GM19035 (cell line): ENCODE measurements around the gene EYS.

Experiments used
- ATAC-seq: cut with Tn5 transposase; IDR thresholded peaks from one replicate; pipeline ENCODE4 v1.9.1; 2021; ENCODE audit not compliant: unreplicated experiment

Gene EYS

GRCh38 chr6:64987066-64987465 lies 720.0 kb downstream of the EYS start:
- ATAC-seq = no peak

- ATAC-seq = no peak
Measured at GRCh38 chr6:64985726-64986125, 721.3 kb downstream of the EYS start.

GRCh38 chr6:64984948-64985347 lies 722.1 kb downstream of the EYS start:
- ATAC-seq = no peak

DNA sequence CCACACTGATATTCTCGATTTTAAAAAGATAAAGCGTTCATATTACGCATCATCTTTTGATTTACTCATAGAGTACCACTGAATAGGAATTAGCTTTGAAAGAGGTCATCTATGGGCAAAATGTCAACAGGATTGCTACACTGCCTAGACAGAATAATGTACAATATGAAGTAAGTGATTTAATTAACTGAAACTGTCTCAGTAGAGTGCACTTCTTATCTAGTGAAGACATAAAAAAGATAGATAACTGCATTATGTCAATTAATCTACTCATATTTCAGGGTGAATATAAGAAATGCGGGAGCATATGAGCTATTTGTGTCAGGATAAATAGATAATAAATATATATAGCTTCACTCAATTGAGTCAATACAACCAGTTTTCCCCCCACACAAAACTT lies 723.9 kb downstream of the EYS start:
- ATAC-seq = no peak

- ATAC-seq = no peak
Measured at GRCh38 chr6:64973142-64973541, 733.9 kb downstream of the EYS start.

DNA sequence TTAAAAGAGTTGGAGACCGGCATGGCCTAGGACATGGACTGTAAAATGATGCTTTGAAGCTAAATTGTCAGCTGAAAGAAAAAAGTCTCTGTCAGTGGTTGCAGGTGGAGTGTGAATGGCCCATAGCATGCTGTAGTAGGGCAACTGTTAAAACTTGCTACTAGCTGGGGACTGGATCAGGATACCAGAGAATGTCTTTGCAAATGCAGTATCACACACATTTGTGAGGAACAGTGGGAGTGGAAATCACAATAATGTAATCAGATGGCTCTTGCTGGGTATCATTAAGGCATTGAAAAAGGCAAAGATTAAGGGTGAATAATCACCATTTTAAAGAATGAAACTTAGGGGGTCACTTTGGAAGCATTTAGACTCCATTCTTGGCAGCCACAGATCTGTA lies 737.9 kb downstream of the EYS start:
- ATAC-seq = no peak

GRCh38 chr6:64955435-64955848 lies 751.6 kb downstream of the EYS start:
- no peak for ATAC-seq

- ATAC-seq = no peak
Measured at GRCh38 chr6:64949257-64949656, 757.8 kb downstream of the EYS start.

GRCh38 chr6:64948261-64948660 lies 758.8 kb downstream of the EYS start:
- ATAC-seq = no peak

DNA sequence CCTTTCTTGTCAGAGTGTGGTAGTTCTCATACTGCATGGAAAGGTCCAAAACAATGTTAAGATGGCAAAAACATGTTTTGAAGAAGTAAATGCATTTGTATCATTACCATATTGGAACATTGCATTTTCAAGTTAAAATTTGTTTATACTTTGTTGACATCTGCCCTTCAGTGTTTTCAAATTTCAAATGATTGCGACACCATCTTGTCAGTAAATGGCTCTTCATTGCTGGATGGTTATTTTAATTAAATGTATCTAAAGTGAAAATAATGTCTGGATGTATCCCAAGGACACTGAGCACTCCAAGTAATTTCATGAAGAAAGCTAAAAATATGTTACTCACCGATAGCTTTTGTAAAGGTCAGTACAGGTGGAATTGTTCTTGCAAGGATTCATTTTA lies 761.6 kb downstream of the EYS start:
- ATAC-seq = no peak

DNA sequence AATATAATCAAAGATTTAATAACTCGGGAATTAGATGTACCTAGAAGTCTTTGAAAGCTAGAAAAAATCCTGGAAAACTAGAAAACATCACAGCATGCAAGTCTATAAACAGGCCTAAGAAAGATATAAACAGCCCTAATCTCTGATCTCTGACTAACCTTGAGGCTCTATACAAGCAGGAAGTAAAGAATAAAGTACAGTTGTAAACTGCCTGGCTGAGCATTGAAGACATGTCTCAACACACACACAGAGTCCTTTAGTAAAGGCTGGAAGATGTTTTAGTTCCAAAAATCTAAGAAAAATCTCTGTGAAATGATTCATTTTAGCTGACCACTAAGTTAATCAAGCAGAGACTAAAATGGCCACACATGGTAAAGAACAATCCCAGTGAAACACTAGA lies 774.5 kb downstream of the EYS start:
- no peak for ATAC-seq

DNA sequence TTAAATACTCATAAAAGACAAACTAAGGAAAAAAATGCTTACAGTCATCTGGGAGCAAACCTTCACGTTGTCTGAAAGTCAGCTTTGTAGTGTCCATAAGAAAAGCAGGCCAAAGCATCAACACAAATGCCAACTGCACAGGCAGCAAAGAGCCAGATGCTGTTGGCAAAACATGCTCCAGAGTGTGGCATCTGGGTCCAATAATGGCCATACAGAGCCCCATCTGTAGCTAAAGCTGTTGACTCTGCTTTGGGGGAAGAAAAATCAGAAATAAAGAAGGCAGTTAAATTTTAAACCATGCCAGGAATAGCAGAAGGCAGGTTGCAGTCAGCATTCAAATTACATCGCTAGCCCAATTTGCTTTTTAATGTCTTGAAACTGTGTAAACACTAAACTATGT lies 776.3 kb downstream of the EYS start:
- ATAC-seq = no peak

DNA sequence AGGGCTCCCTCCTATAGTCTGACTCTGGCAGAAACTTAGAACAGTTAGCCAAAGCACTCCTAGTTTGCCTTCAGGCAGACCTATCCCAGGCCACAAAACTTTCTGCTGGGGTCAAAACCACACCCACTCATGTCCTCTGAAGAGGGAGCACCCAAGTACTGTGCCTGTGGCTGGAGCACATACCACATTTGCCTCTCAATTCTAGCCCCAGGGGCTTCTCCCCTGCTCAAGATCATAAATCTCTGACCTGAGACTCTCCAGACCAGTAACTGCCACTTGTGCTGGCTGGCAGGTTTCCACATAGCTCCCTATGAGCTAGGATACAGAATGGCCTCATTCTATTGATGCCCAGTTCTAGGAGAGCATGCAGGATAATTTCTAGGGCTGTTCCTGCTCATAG lies 781.0 kb downstream of the EYS start:
- ATAC-seq = no peak

DNA sequence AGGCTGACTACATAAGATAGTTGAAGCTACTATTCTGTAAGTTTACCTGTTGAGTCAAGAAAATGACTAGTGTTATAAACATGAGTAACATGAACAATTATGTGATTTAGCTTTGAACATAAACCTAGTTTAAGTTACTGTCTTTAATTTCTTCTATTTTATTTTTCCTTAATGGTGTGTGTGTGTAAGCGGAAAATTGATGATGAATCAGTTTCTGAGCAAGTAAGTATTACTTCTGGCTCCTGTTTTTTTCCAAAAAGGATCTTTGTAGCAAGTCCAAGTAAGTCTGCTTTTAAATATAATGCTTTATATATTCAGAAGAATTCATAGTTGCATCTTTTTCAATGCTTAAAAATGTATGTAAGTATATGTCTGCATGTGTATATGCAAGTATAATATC lies 786.8 kb downstream of the EYS start:
- no peak for ATAC-seq

GRCh38 chr6:64914124-64914523 lies 792.9 kb downstream of the EYS start:
- ATAC-seq = no peak

DNA sequence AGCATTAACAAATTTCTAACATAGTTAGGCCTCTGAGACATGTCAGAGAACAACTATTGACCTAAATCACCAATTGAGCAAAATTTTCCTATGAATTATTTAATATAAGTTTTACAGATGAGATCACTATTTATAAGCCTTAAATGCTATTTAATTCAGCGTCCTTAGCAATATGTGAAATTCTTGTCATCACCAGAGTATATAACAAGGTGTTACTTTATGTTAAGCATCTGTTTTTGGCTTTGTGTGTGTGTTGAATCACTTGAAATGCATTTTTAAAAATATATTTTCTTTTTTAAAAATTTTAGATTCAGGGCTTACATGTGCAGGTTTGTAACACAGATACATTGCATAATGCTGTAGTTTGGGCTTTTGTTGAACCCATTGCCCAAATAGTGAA lies 794.1 kb downstream of the EYS start:
- ATAC-seq = no peak

- no peak for ATAC-seq
Measured at GRCh38 chr6:64908104-64908503, 798.9 kb downstream of the EYS start.

- ATAC-seq = no peak
Measured at GRCh38 chr6:64904616-64905015, 802.4 kb downstream of the EYS start.

DNA sequence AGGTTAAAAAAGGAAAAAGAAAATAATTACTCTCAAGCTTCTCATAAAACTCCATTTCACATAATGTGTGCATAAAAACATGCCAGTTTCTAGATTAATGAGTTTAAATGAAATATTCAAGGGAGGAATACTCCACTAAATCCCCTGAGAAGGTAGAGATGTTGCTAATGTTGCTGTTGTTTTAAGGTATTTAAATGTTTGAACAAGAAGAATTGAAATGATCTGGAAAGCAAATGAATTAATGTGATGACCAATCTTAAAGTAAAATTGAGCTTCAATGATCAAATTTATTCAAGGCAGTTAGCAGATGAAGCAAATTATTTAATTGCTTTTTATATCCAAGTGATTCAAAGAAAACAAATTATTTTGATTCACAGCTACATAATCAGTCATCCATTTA lies 804.4 kb downstream of the EYS start:
- no peak for ATAC-seq

DNA sequence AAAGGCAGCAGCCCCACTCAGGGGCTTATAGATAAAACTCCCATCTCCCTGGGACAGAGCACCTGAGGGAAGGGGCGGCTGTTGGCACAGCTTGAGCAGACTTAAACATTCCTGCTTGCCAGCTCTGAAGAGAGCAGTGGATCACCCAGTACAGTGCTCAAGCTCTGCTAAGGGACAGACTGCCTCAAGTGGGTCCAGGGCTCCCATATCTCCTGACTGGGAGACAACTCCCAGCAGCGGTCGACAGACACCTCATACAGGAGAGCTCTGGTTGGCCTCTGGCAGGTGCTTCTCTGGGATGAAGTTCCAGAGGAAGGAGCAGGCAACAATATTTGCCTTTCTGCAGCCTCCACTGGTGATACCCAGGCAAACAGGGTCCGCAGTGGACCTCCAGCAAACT lies 810.1 kb downstream of the EYS start:
- no peak for ATAC-seq

DNA sequence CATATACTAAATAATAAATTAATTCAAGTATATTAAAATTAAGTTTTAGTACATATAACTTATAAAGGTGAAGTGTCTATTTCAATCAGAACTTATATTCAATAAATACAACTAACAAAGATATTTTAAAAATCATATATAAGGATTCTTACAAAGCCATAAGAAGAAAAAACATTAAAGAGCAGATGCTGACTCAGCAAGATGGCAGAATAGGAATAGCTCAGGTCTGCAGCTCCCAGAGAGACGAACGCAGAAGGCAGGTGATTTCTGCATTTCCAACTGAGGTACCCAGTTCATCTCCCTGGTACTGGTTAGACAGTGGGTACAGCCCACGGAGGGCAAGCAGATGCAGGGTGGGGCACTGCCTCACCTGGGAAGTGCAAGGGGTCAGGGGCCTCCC lies 811.1 kb downstream of the EYS start:
- no peak for ATAC-seq

GRCh38 chr6:64890609-64891008 lies 816.4 kb downstream of the EYS start:
- ATAC-seq = no peak

GRCh38 chr6:64889144-64889543 lies 817.9 kb downstream of the EYS start:
- ATAC-seq = no peak

GRCh38 chr6:64874776-64875175 lies 832.2 kb downstream of the EYS start:
- no peak for ATAC-seq
